Lower leg skin (tissue), 4 donors: ENCODE measurements around the gene HBEGF. TPM values are rescaled to one million over a fixed set of nuclear protein-coding genes. Genes with fewer than 3 reads are reported as not detected.

Experiments
- DNase-seq, 2 donors: peaks; one replicate each; pipeline ENCODE4 v3.0.0-alpha.2; 2019; ENCODE audit warnings: low spot score in 2 of 2
- H3K4me3 ChIP-seq: fragments of 200-600 bp; sonication (generic); 2 replicates; pipeline ENCODE4 v1.5.1; 2017; ENCODE audit warnings: mild to moderate bottlenecking, low read depth; ENCODE audit not compliant: poor library complexity, severe bottlenecking
- POLR2A ChIP-seq, 2 donors: fragments of 450-650 bp; IDR thresholded peaks; one replicate each; pipeline ENCODE4 v1.6.1; 2016 to 2017; ENCODE audit warnings: antibody characterized with exemption in 2 of 2, mild to moderate bottlenecking in 1 of 2, moderate library complexity in 1 of 2
- WGBS, 2 donors: methylation state at CpG; one replicate each; pipeline ENCODE4 v1.1.5; 2018; 5-methylcytosine and 5-hydroxymethylcytosine counted together
- intact Hi-C: fragments of 100-400 bp; cut with DNase I; formaldehyde crosslinking; loops from one replicate; pipeline ENCODE4 v1.15.0; 2023; ENCODE audit warnings: low total_unique reads
- total RNA-seq, 4 donors: library from RNA; depleted of rRNA; stranded (reverse); fragments of >200 nt; gene quantifications; one replicate each; pipeline ENCODE4 v1.1.0, GENCODE V29; 2016
- TF ChIP-seq, protein P1 (sequence below), 3 donors: fragments of 450-650 bp; IDR thresholded peaks; one replicate each; pipeline ENCODE4 v1.5.1; 2016; ENCODE audit warnings: antibody characterized with exemption in 3 of 3, mild to moderate bottlenecking in 3 of 3, moderate library complexity in 2 of 3

HBEGF gene
- total RNA-seq, 4 donors from 2014 or later: 16.6 to 24.3 (median 18.4) TPM

DNA sequence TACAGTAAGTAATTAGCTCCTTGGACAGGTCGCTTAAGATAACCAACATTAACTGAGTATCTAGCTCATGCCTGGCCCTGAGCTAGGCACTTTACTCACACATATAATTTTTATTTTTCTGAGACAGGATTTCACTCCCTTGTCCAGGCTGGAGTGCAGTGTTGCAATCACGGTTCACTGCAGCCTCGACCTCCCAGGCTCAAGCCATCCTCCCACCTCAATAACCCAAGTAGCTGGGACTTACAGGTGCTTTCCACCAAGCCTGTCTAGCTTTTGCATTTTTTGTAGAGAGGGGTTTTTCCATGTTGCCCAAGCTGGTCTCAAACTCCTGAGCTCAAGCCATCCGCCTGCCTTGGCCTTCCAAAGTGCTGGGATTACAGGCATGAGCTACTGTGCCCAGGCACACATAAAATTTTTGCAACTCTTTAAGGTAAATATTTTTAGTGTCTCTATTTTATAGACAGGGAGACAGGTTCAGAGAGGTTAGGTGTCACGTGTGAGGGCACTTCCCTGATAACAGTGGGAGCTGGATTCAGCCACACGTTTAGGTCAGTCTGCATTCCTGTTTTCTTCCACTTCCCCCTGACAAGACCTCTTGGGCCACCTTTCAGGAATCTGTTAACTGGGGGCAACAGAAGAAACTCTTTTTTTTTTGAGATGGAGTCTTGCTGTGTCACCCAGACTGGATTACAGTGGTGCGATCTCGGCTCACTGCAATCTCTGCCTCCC, 18.2 kb downstream of the HBEGF start:
- TF ChIP-seq, protein P1, sequence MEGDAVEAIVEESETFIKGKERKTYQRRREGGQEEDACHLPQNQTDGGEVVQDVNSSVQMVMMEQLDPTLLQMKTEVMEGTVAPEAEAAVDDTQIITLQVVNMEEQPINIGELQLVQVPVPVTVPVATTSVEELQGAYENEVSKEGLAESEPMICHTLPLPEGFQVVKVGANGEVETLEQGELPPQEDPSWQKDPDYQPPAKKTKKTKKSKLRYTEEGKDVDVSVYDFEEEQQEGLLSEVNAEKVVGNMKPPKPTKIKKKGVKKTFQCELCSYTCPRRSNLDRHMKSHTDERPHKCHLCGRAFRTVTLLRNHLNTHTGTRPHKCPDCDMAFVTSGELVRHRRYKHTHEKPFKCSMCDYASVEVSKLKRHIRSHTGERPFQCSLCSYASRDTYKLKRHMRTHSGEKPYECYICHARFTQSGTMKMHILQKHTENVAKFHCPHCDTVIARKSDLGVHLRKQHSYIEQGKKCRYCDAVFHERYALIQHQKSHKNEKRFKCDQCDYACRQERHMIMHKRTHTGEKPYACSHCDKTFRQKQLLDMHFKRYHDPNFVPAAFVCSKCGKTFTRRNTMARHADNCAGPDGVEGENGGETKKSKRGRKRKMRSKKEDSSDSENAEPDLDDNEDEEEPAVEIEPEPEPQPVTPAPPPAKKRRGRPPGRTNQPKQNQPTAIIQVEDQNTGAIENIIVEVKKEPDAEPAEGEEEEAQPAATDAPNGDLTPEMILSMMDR (IDR thresholded peaks at IDR 0.05): no peak
- TF ChIP-seq POLR2A (IDR thresholded peaks at IDR 0.05): no peak
- 88 to 89% methylated on average over 8 of the region's 8 CpGs for whole genome bisulfite sequencing, 2 donors
- intact Hi-C loops: no loop called here

DNA sequence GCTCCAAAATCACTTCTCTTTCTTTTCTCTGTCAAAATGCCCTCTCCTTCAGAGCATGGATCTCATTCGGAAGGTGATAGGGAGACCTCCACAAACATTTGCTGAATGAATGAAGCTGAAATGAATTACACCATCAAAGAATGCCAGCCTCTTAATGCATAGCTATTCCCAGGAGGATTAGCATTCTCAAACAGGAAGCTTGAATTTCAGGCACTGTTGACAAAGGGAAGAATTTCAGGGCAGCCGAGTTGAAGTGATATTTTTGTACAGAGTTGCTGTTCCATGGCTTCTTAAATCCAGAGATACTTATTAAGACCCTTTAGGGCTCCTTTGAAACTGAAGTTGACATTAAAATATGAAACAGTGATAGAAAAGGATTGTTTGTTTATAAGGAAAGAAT, 18.8 kb downstream of the HBEGF start:
- 52 to 64% methylated on average over 2 of the region's 2 CpGs for WGBS, 2 donors
- no peak for DNase-seq
- TF ChIP-seq, protein P1 (IDR thresholded peaks at IDR 0.05): no peak
- TF ChIP-seq POLR2A (IDR thresholded peaks at IDR 0.05): no peak
- H3K4me3 ChIP-seq: no peak overlapping the region
- intact Hi-C loops: no loop called here

More for the DNA sequence above, 18.2 kb downstream of the HBEGF start:
- DNase-seq: no peak
- no peak overlapping the region for H3K4me3 ChIP-seq

DNA sequence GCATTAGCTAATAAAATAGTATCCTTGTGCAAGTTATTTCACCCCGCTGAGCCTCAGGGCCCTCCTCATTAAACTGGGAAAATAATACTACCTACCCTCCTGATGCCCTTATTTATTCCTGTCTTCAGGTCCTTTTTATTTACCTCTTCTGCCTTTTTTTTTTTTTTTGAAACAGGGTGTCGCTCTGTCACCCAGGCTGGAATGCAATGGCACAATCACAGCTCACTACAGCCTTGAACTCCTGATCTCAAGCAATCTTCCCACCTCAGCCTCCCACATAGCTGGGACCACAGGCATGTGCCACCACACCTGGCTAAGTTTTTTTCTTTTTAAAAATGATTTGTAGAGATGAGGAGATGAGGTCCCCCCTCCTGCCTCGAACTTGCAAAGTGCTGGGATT, 20.9 kb downstream of the HBEGF start:
- DNase-seq: no peak
- 85% methylated on average over 3 of the region's 3 CpGs for WGBS, 2 donors
- no peak overlapping the region for H3K4me3 ChIP-seq
- intact Hi-C loops: no loop called here
- no peak for TF ChIP-seq POLR2A (IDR thresholded peaks at IDR 0.05)
- TF ChIP-seq, protein P1 (IDR thresholded peaks at IDR 0.05): no peak

DNA sequence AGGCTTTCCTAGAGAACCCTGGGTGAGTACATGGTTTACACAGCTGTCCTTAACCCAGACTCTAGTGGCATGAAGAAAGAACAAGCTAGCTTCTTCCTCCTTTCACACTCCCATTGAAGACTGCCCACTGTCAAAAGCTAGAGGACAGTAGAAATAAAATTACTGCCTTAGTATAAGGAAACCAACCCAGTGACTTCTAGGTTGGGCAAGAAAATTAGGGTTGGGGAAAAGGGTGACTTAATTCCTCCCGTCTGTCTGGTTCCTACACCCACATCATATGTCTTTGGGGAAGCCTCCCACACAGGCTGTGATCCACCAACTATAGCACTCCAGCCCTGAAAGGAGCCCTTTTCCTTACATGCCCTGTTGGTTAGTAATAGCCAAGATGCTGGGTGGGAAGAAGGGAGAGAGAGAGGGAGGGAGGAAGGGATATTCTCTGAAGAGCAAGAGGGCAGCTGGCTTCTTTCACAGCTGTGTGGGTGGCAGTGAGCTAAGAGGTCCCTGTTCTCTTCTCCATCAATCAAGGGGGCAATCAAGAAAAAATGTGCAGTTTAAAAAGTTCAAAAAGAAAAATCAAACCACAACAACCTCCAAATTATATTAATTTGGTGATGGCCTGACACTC, 21.7 kb downstream of the HBEGF start:
- DNase-seq: no peak
- no peak overlapping the region for H3K4me3 ChIP-seq
- WGBS, 2 donors: 45 to 70% methylated on average over 1 of the region's 1 CpG
- TF ChIP-seq, protein P1 (IDR thresholded peaks at IDR 0.05): no peak
- no peak for TF ChIP-seq POLR2A (IDR thresholded peaks at IDR 0.05)
- intact Hi-C loops: no loop called here

DNA sequence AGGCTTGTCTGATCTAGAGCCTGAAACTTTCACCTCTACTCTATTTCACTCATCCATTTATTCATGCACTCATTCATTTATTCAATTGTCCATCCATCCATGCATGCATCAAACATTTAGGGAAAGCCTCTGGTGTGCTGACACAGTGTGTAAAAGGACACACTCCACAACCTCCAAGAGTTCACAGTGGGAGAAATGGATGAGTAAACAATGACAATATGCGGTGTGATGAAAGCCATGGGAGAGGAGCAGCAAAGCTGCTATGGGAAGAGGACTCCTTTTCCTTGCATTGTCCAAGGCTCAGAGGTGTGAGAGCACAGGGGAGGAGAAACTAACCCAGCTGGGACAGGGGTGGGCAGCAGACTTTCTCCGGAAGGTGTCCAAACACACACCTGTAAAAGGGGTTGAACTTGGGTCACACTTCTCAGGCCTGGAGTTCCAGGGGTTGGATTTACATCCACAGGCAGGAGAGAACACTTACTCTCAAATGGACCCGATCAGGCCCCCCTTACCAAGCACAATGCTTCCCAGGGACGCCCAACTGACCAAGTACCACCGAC, 22.3 kb downstream of the HBEGF start:
- WGBS, 2 donors: 77 to 86% methylated on average over 5 of the region's 5 CpGs
- TF ChIP-seq, protein P1 (IDR thresholded peaks at IDR 0.05): no peak
- TF ChIP-seq POLR2A (IDR thresholded peaks at IDR 0.05): no peak
- DNase-seq: no peak
- no peak overlapping the region for H3K4me3 ChIP-seq
- intact Hi-C loops: no loop called here
